Trophoblast cell (in vitro differentiated cells and primary cell): ENCODE measurements around the gene TEX54.
A peak's percentile ranks its signal among the peaks of the same experiment; 100 is the strongest.
"Not testable (repeated sequence)": the region's sequence is repeated elsewhere in the genome, so short reads cannot be mapped to it uniquely, and the experiment has no call there.

Experiments
- DNase-seq, 2 donors: peaks; one replicate each; pipeline ENCODE4 v3.0.0-alpha.2; 2016
- H2AFZ ChIP-seq: 2 replicates; pipeline ENCODE4 v1.6.1; 2013; ENCODE audit warnings: low read length, moderate library complexity, mild to moderate bottlenecking; ENCODE audit not compliant: insufficient read depth, poor library complexity
- H2AK5ac ChIP-seq: 2 replicates; pipeline ENCODE4 v1.6.1; 2013; ENCODE audit warnings: mild to moderate bottlenecking, low read length
- H2BK120ac ChIP-seq: 2 replicates; pipeline ENCODE4 v1.6.1; 2013; ENCODE audit warnings: low read length, mild to moderate bottlenecking, moderate library complexity; ENCODE audit not compliant: insufficient read depth, poor library complexity
- H2BK12ac ChIP-seq: 2 replicates; pipeline ENCODE4 v1.6.1; 2013; ENCODE audit warnings: mild to moderate bottlenecking, low read length, moderate library complexity
- H2BK5ac ChIP-seq: 2 replicates; pipeline ENCODE4 v1.6.1; 2013; ENCODE audit warnings: low read length, low read depth, moderate library complexity, mild to moderate bottlenecking; ENCODE audit not compliant: poor library complexity
- H3K14ac ChIP-seq: 2 replicates; pipeline ENCODE4 v1.6.1; 2013; ENCODE audit warnings: mild to moderate bottlenecking, low read length
- H3K18ac ChIP-seq: 2 replicates; pipeline ENCODE4 v1.6.1; 2013; ENCODE audit warnings: mild to moderate bottlenecking, low read length
- H3K23ac ChIP-seq: 2 replicates; pipeline ENCODE4 v1.6.1; 2013; ENCODE audit warnings: low read length
- H3K27ac ChIP-seq: 2 replicates; pipeline ENCODE4 v1.5.1; 2013; ENCODE audit warnings: low read depth, mild to moderate bottlenecking, inconsistent platforms, low read length, moderate library complexity
- H3K27me3 ChIP-seq: 2 replicates; pipeline ENCODE4 v1.6.1; 2013; ENCODE audit warnings: inconsistent platforms, mild to moderate bottlenecking, low read length, moderate library complexity; ENCODE audit not compliant: insufficient read depth
- H3K36me3 ChIP-seq, 2 experiments: 1 replicate in 1 of 2; 2 replicates in 1 of 2; pipeline ENCODE4 v1.6.1; 2013; ENCODE audit warnings: low read length in 2 of 2, mild to moderate bottlenecking in 2 of 2, moderate library complexity in 1 of 2; ENCODE audit not compliant: insufficient read depth in 2 of 2, control insufficient read depth in 1 of 2
- H3K4ac ChIP-seq: 2 replicates; pipeline ENCODE4 v1.6.1; 2013; ENCODE audit warnings: low read depth, mild to moderate bottlenecking, low read length, moderate library complexity
- H3K4me1 ChIP-seq, 2 experiments: 1 replicate in 1 of 2; 2 replicates in 1 of 2; pipeline ENCODE4 v1.6.1; 2013; ENCODE audit warnings: low read length in 2 of 2, mild to moderate bottlenecking in 2 of 2, moderate library complexity in 1 of 2; ENCODE audit not compliant: insufficient read depth in 2 of 2, control insufficient read depth in 1 of 2
- H3K4me2 ChIP-seq: 2 replicates; pipeline ENCODE4 v1.6.1; 2013; ENCODE audit warnings: inconsistent platforms, mild to moderate bottlenecking, low read length, moderate library complexity
- H3K4me3 ChIP-seq: 2 replicates; pipeline ENCODE4 v1.5.1; 2013; ENCODE audit warnings: mild to moderate bottlenecking, low read depth, low read length, inconsistent platforms
- H3K79me1 ChIP-seq: one replicate; pipeline ENCODE4 v1.6.1; 2013; ENCODE audit warnings: low read length
- H3K79me2 ChIP-seq: 2 replicates; pipeline ENCODE4 v1.6.1; 2013; ENCODE audit warnings: low read length, mild to moderate bottlenecking; ENCODE audit not compliant: control insufficient read depth, insufficient read depth, poor library complexity
- H3K9ac ChIP-seq: 2 replicates; pipeline ENCODE4 v1.6.1; 2013; ENCODE audit warnings: mild to moderate bottlenecking, low read length
- H3K9me3 ChIP-seq: 2 replicates; pipeline ENCODE4 v1.6.1; 2013; ENCODE audit warnings: low read depth, mild to moderate bottlenecking, control low read depth, inconsistent platforms, low read length; ENCODE audit not compliant: insufficient read depth
- H4K12ac ChIP-seq: 2 replicates; pipeline ENCODE4 v1.6.1; 2013; ENCODE audit warnings: low read depth, mild to moderate bottlenecking, low read length, moderate library complexity
- H4K8ac ChIP-seq: 2 replicates; pipeline ENCODE4 v1.6.1; 2013; ENCODE audit warnings: low read depth, mild to moderate bottlenecking, low read length, moderate library complexity
- H4K91ac ChIP-seq: one replicate; pipeline ENCODE4 v1.6.1; 2013; ENCODE audit warnings: low read depth, mild to moderate bottlenecking, low read length, moderate library complexity
- WGBS: extraction: QIAGEN DNeasy Blood & Tissue Kit; methylation state at CpG from one replicate; pipeline ENCODE4 v1.1.7; 2013; ENCODE audit warnings: missing lambda C conversion rate; ENCODE audit not compliant: insufficient read length, insufficient coverage; ENCODE audit errors: extremely low coverage; 5-methylcytosine and 5-hydroxymethylcytosine counted together

TEX54 gene

GRCh38 chr11:62840721-62841360 lies 8.2 kb upstream of the TEX54 start:
- Histone ChIP-seq H2AFZ (peak overlapping the region; percentile 88), H3K4ac (peak overlapping the region; percentile 47), H2BK5ac (peak overlapping the region; percentile 75), H3K18ac (peak overlapping the region; percentile 92), H3K27ac (peak overlapping the region; percentile 94), H2BK120ac (peak overlapping the region; percentile 38), H4K8ac (peak overlapping the region; percentile 76), H3K4me3 (peak overlapping the region; percentile 66), H2BK12ac (peak overlapping the region; percentile 13), H3K9ac (peak overlapping the region; percentile 70), H3K79me2 (peaks cover 11% of the 10 kb centered on the region), H4K12ac (peak overlapping the region; percentile 82), H4K91ac (peak overlapping the region; percentile 93), H3K79me1 (peaks cover 24% of the 10 kb centered on the region), H3K4me2 (peak overlapping the region; percentile 76), H3K14ac (peak overlapping the region; percentile 80)
- H3K27me3 ChIP-seq, H3K9me3 ChIP-seq, H3K4me1 ChIP-seq, H3K36me3 ChIP-seq, H2AK5ac ChIP-seq, H3K23ac ChIP-seq: not testable (repeated sequence)
- peak; percentile 96 to 97 for DNase-seq
- no CpG with 5 or more reads among the region's 41 CpGs for WGBS

GRCh38 chr11:62839050-62839945 lies 6.7 kb upstream of the TEX54 start, which contains the start of gene WDR74:
WDR74 (minus strand) TSS chr11:62839590; CDS start chr11:62839570, 20 bp downstream.
- Histone ChIP-seq H3K23ac (no peak within 1 kb of the TSS), H3K27me3 (no peaks in the 10 kb centered on the region), H2AK5ac (peak within 1 kb of the TSS; percentile 80), H4K8ac (peak within 1 kb of the TSS; percentile 93), H4K91ac (peak within 1 kb of the TSS; percentile 93), H3K4me3 (peak within 1 kb of the TSS; percentile 92), H3K14ac (peak within 1 kb of the TSS; percentile 77), H3K36me3 (peaks cover 13 to 21% of the 10 kb centered on the region in 2 experiments), H2BK5ac (peak within 1 kb of the TSS; percentile 80), H3K9ac (peak within 1 kb of the TSS; percentile 68), H4K12ac (peak within 1 kb of the TSS; percentile 78), H2BK12ac (no peak within 1 kb of the TSS), H3K79me1 (peaks cover 24% of the 10 kb centered on the region), H2BK120ac (peak within 1 kb of the TSS; percentile 85), H3K18ac (peak within 1 kb of the TSS; percentile 80), H2AFZ (peak within 1 kb of the TSS; percentile 27), H3K4ac (peak within 1 kb of the TSS; percentile 91), H3K4me2 (peak within 1 kb of the TSS; percentile 76), H3K79me2 (peaks cover 11% of the 10 kb centered on the region), H3K9me3 (no peaks in the 10 kb centered on the region), H3K27ac (peak within 1 kb of the TSS; percentile 95), H3K4me1 (peaks cover 0 to 3% of the 10 kb centered on the region in 2 experiments)
- no CpG with 5 or more reads among the region's 62 CpGs for WGBS
- DNase-seq = peak; percentile 96

GRCh38 chr11:62835336-62835735 lies 2.7 kb upstream of the TEX54 start:
- Histone ChIP-seq H3K36me3 (peaks cover 20 to 30% of the 10 kb centered on the region in 2 experiments), H4K8ac (no peak overlapping the region), H3K9ac (no peak overlapping the region), H3K4ac (no peak overlapping the region), H3K4me3 (no peak overlapping the region), H4K91ac (no peak overlapping the region), H2AK5ac (no peak overlapping the region), H2BK120ac (no peak overlapping the region), H3K4me1 (peaks cover 0 to 8% of the 10 kb centered on the region in 2 experiments), H3K79me2 (peaks cover 20% of the 10 kb centered on the region), H3K9me3 (peaks cover 3% of the 10 kb centered on the region), H3K14ac (no peak overlapping the region), H3K23ac (no peak overlapping the region), H3K27ac (no peak overlapping the region), H2BK12ac (no peak overlapping the region), H3K4me2 (no peak overlapping the region), H3K27me3 (no peaks in the 10 kb centered on the region), H3K79me1 (peaks cover 25% of the 10 kb centered on the region), H3K18ac (no peak overlapping the region), H2AFZ (no peak overlapping the region), H4K12ac (no peak overlapping the region), H2BK5ac (no peak overlapping the region)
- DNase-seq = no peak
- WGBS = no CpG with 5 or more reads among the region's 8 CpGs

GRCh38 chr11:62831520-62832335 lies 913 bp downstream of the TEX54 start, which contains the start of gene STX5:
STX5 (minus strand) TSS chr11:62832051; CDS start chr11:62831243, 808 bp downstream.
- H3K79me2 ChIP-seq = peaks cover 17% of the 10 kb centered on the region
- no peak within 1 kb of the TSS for H2BK12ac ChIP-seq
- H3K23ac ChIP-seq = no peak within 1 kb of the TSS
- peak; percentile 98 to 99 for DNase-seq
- H2AFZ ChIP-seq = peak within 1 kb of the TSS; percentile 77
- peak within 1 kb of the TSS; percentile 92 for H3K4me3 ChIP-seq
- peak within 1 kb of the TSS; percentile 96 for H3K9ac ChIP-seq
- H3K36me3 ChIP-seq = peaks cover 34 to 48% of the 10 kb centered on the region in 2 experiments
- peak within 1 kb of the TSS; percentile 69 for H3K18ac ChIP-seq
- H3K27ac ChIP-seq = peak within 1 kb of the TSS; percentile 79
- peak within 1 kb of the TSS; percentile 43 for H2AK5ac ChIP-seq
- peak within 1 kb of the TSS; percentile 81 for H3K4me2 ChIP-seq
- peak within 1 kb of the TSS; percentile 50 for H4K12ac ChIP-seq
- peak within 1 kb of the TSS; percentile 78 for H3K14ac ChIP-seq
- no peaks in the 10 kb centered on the region for H3K27me3 ChIP-seq
- peak within 1 kb of the TSS; percentile 83 for H4K91ac ChIP-seq
- peak within 1 kb of the TSS; percentile 98 for H2BK5ac ChIP-seq
- H3K4ac ChIP-seq = peak within 1 kb of the TSS; percentile 84
- peak within 1 kb of the TSS; percentile 93 for H4K8ac ChIP-seq
- H3K9me3 ChIP-seq = peaks cover 3% of the 10 kb centered on the region
- peak within 1 kb of the TSS; percentile 89 for H2BK120ac ChIP-seq
- WGBS = no CpG with 5 or more reads among the region's 65 CpGs
- peaks cover 0 to 6% of the 10 kb centered on the region in 2 experiments for H3K4me1 ChIP-seq
- H3K79me1 ChIP-seq = peaks cover 15% of the 10 kb centered on the region
